HEK293 (cell line): ENCODE measurements around the gene PRR22.

Source experiments
- AEBP2 ChIP-seq: fragments of 450-650 bp; formaldehyde crosslinking; IDR thresholded peaks from 2 replicates; pipeline ENCODE4 v1.5.1; 2016; ENCODE audit warnings: missing biosample characterization, missing genetic modification characterization, borderline replicate concordance
- BCL11B ChIP-seq: fragments of 450-650 bp; formaldehyde crosslinking; IDR thresholded peaks from 2 replicates; pipeline ENCODE4 v1.5.1; 2016; ENCODE audit warnings: low read depth, missing biosample characterization, missing genetic modification characterization
- GFI1B ChIP-seq: fragments of 450-650 bp; formaldehyde crosslinking; IDR thresholded peaks from 2 replicates; pipeline ENCODE4 v1.5.1; 2016; ENCODE audit warnings: missing biosample characterization, missing genetic modification characterization
- GLI4 ChIP-seq: fragments of 450-650 bp; formaldehyde crosslinking; IDR thresholded peaks from 2 replicates; pipeline ENCODE4 v1.5.1; 2016; ENCODE audit warnings: missing biosample characterization, missing genetic modification characterization
- KLF17 ChIP-seq: fragments of 450-650 bp; formaldehyde crosslinking; IDR thresholded peaks from 2 replicates; pipeline ENCODE4 v1.5.1; 2016; ENCODE audit warnings: missing biosample characterization, missing genetic modification characterization
- REPIN1 ChIP-seq: fragments of 450-650 bp; formaldehyde crosslinking; IDR thresholded peaks from 2 replicates; pipeline ENCODE4 v1.5.1; 2017; ENCODE audit warnings: missing biosample characterization, missing genetic modification characterization, low read depth
- SALL2 ChIP-seq: fragments of 450-650 bp; formaldehyde crosslinking; IDR thresholded peaks from 2 replicates; pipeline ENCODE4 v1.5.0; 2017; ENCODE audit warnings: missing biosample characterization, mild to moderate bottlenecking, missing genetic modification characterization, borderline replicate concordance
- WT1 ChIP-seq: fragments of 450-650 bp; formaldehyde crosslinking; IDR thresholded peaks from 2 replicates; pipeline ENCODE4 v1.5.1; 2016; ENCODE audit warnings: missing biosample characterization, missing genetic modification characterization
- ZBTB1 ChIP-seq: fragments of 450-650 bp; formaldehyde crosslinking; IDR thresholded peaks from 2 replicates; pipeline ENCODE4 v1.5.1; 2016; ENCODE audit warnings: missing biosample characterization, missing genetic modification characterization
- ZBTB11 ChIP-seq: fragments of 450-650 bp; formaldehyde crosslinking; conservative IDR thresholded peaks from 2 replicates; pipeline ENCODE4 v1.5.1; 2016; ENCODE audit warnings: low read depth, missing biosample characterization, missing genetic modification characterization
- ZBTB26 ChIP-seq: fragments of 450-650 bp; formaldehyde crosslinking; optimal IDR thresholded peaks from 2 replicates; pipeline ENCODE3; 2016; ENCODE audit warnings: missing biosample characterization, mild to moderate bottlenecking, missing genetic modification characterization
- ZNF10 ChIP-seq: fragments of 450-650 bp; formaldehyde crosslinking; IDR thresholded peaks from 2 replicates; pipeline ENCODE4 v1.5.1; 2017; ENCODE audit warnings: missing biosample characterization, missing genetic modification characterization
- ZNF132 ChIP-seq: fragments of 450-650 bp; formaldehyde crosslinking; IDR thresholded peaks from 2 replicates; pipeline ENCODE4 v1.5.1; 2017; ENCODE audit warnings: missing biosample characterization, missing genetic modification characterization, borderline replicate concordance
- ZNF155 ChIP-seq: fragments of 450-650 bp; formaldehyde crosslinking; IDR thresholded peaks from 2 replicates; pipeline ENCODE4 v1.5.1; 2016; ENCODE audit warnings: missing biosample characterization, missing genetic modification characterization
- ZNF16 ChIP-seq: fragments of 450-650 bp; formaldehyde crosslinking; IDR thresholded peaks from 2 replicates; pipeline ENCODE4 v1.5.1; 2016; ENCODE audit warnings: low read depth, missing biosample characterization, missing genetic modification characterization
- ZNF223 ChIP-seq: fragments of 450-650 bp; formaldehyde crosslinking; IDR thresholded peaks from 2 replicates; pipeline ENCODE4 v1.5.1; 2016; ENCODE audit warnings: missing biosample characterization, missing genetic modification characterization
- ZNF280D ChIP-seq: fragments of 450-650 bp; formaldehyde crosslinking; IDR thresholded peaks from 2 replicates; pipeline ENCODE4 v1.5.1; 2016; ENCODE audit warnings: missing biosample characterization, missing genetic modification characterization
- ZNF311 ChIP-seq: fragments of 450-650 bp; formaldehyde crosslinking; IDR thresholded peaks from 2 replicates; pipeline ENCODE4 v1.5.1; 2017; ENCODE audit warnings: missing biosample characterization, missing genetic modification characterization, borderline replicate concordance
- ZNF335 ChIP-seq: fragments of 450-650 bp; formaldehyde crosslinking; conservative IDR thresholded peaks from 2 replicates; pipeline ENCODE4 v1.5.1; 2016; ENCODE audit warnings: missing biosample characterization, missing genetic modification characterization
- ZNF48 ChIP-seq: fragments of 450-650 bp; formaldehyde crosslinking; IDR thresholded peaks from 2 replicates; pipeline ENCODE4 v1.5.1; 2016; ENCODE audit warnings: missing biosample characterization, missing genetic modification characterization
- ZNF555 ChIP-seq: fragments of 450-650 bp; formaldehyde crosslinking; conservative IDR thresholded peaks from 2 replicates; pipeline ENCODE4 v1.5.1; 2017; ENCODE audit warnings: missing biosample characterization, mild to moderate bottlenecking, missing genetic modification characterization, inconsistent platforms
- ZNF560 ChIP-seq: fragments of 450-650 bp; formaldehyde crosslinking; IDR thresholded peaks from 2 replicates; pipeline ENCODE4 v1.5.1; 2017; ENCODE audit warnings: missing biosample characterization, missing genetic modification characterization, borderline replicate concordance
- ZNF626 ChIP-seq: fragments of 450-650 bp; sonication (Bioruptor Pico); formaldehyde crosslinking; IDR thresholded peaks from 2 replicates; pipeline ENCODE4 v1.5.1; 2018; ENCODE audit warnings: missing biosample characterization, missing genetic modification characterization, inconsistent platforms
- ZNF658 ChIP-seq: fragments of 450-650 bp; formaldehyde crosslinking; IDR thresholded peaks from 2 replicates; pipeline ENCODE4; 2016; ENCODE audit warnings: missing biosample characterization, missing genetic modification characterization
- ZNF692 ChIP-seq: fragments of 450-650 bp; formaldehyde crosslinking; IDR thresholded peaks from 2 replicates; pipeline ENCODE4 v1.5.1; 2016; ENCODE audit warnings: missing biosample characterization, missing genetic modification characterization
- ZSCAN5A ChIP-seq: fragments of 450-650 bp; formaldehyde crosslinking; IDR thresholded peaks from 2 replicates; pipeline ENCODE4 v1.5.1; 2016; ENCODE audit warnings: missing biosample characterization, missing genetic modification characterization

The PRR22 gene

GRCh38 chr19:5803752-5804515 lies 19.4 kb upstream of the PRR22 start (continued):
- TF ChIP-seq ZNF335 (tag by site-specific recombination), result peak; percentile 83
- TF ChIP-seq ZNF555 (tag by site-specific recombination), result no peak
- no peak for TF ChIP-seq ZBTB1 (tag by site-specific recombination)
- peak; percentile 88 for TF ChIP-seq ZBTB26 (tag by site-specific recombination)
- TF ChIP-seq KLF17, result peak; percentile 86
- TF ChIP-seq ZNF48 (tag by site-specific recombination), result no peak
- no peak for TF ChIP-seq ZNF560 (tag by site-specific recombination)
- no peak for TF ChIP-seq ZNF223 (tag by site-specific recombination)
- TF ChIP-seq ZNF132 (tag by site-specific recombination), result no peak
- no peak for TF ChIP-seq SALL2 (tag by site-specific recombination)
- peak; percentile 64 for TF ChIP-seq WT1 (tag by site-specific recombination)
- peak; percentile 85; the same call in 1 of the 2 replicates for TF ChIP-seq ZNF10 (tag by site-specific recombination)
- no peak for TF ChIP-seq ZNF658 (tag by site-specific recombination)
- TF ChIP-seq GLI4 (tag by site-specific recombination), result no peak
- TF ChIP-seq ZNF155 (tag by site-specific recombination), result no peak
- no peak for TF ChIP-seq GFI1B (tag by site-specific recombination)
- no peak for TF ChIP-seq ZNF16
- TF ChIP-seq REPIN1 (tag by site-specific recombination), result peak; percentile 17; the same call in 1 of the 2 replicates
- TF ChIP-seq ZNF626, result no peak
- TF ChIP-seq ZNF280D (tag by site-specific recombination), result no peak
- TF ChIP-seq ZNF311 (tag by site-specific recombination), result no peak
- no peak for TF ChIP-seq AEBP2 (tag by site-specific recombination)
- TF ChIP-seq ZNF692 (tag by site-specific recombination), result peak; percentile 82
- TF ChIP-seq ZBTB11, result peak; percentile 51
- TF ChIP-seq BCL11B (tag by site-specific recombination), result no peak
- 0 out of 2 replicates have a peak, but pooled peaks have one; percentile 18 for TF ChIP-seq ZSCAN5A (tag by site-specific recombination)
